Posterior cingulate gyrus (tissue), 11 donors: ENCODE measurements around the gene DNAH2.
A peak's percentile ranks its signal among the peaks of the same experiment; 100 is the strongest.

Experiments
- DNase-seq, 10 donors: peaks; one replicate each; pipeline versions ENCODE4 v3.0.0 to v3.0.0-alpha.2; 2020 to 2021; ENCODE audit warnings: mixed read lengths in 3 of 10
- intact Hi-C: fragments of 100-400 bp; cut with DNase I; formaldehyde crosslinking; loops from one replicate; pipeline ENCODE4 v1.15.1; 2023

DNAH2 gene

GRCh38 chr17:7833011-7833794, 115.7 kb downstream of the DNAH2 start:
- intact Hi-C loops: loop anchor here (5.0 kb wide), 1 partner anchor 91 kb away; no protein-coding TSS in a partner anchor

GRCh38 chr17:7833795-7834541, 116.4 kb downstream of the DNAH2 start, which contains the start of gene KDM6B:
Gene KDM6B (plus strand): TSS chr17:7834217. CDS start chr17:7845555, 11,338 bp downstream.
- DNase-seq: peak; percentile 70 to 99 (median 90)
- intact Hi-C loops: loop anchor here (1.0 to 5.0 kb wide), 3 partner anchors 10 to 92 kb away; no protein-coding TSS in a partner anchor

More at GRCh38 chr17:7833011-7833794, 115.7 kb downstream of the DNAH2 start:
- DNase-seq: peak in 3 of 10 donors; percentile 50 to 68 (median 66)

GRCh38 chr17:7834542-7834956, 117.0 kb downstream of the DNAH2 start:
- intact Hi-C loops: loop anchor here (1.0 to 5.0 kb wide), 3 partner anchors 10 to 92 kb away; no protein-coding TSS in a partner anchor
- peak in 1 of 10 donors; percentile 72 for DNase-seq

GRCh38 chr17:7834957-7835813, 117.6 kb downstream of the DNAH2 start:
- intact Hi-C loops: loop anchor here (1.0 to 5.0 kb wide), 3 partner anchors 9 to 93 kb away; no protein-coding TSS in a partner anchor
- DNase-seq: peak; percentile 95 to 99 (median 97)

GRCh38 chr17:7835814-7836595, 118.5 kb downstream of the DNAH2 start:
- intact Hi-C loops: loop anchor here (2.0 kb wide), 1 partner anchor 15 kb away; no protein-coding TSS in a partner anchor
- DNase-seq: peak; percentile 52 to 95 (median 66)

- DNase-seq: peak in 9 of 10 donors; percentile 43 to 93 (median 72)
- intact Hi-C loops: no loop called here
Measured at GRCh38 chr17:7836596-7837407, 119.3 kb downstream of the DNAH2 start.

- intact Hi-C loops: no loop called here
Measured at GRCh38 chr17:7837408-7838088, 120.0 kb downstream of the DNAH2 start.

GRCh38 chr17:7838090-7839075, 120.8 kb downstream of the DNAH2 start:
- DNase-seq: peak in 2 of 10 donors; percentile 36 to 81
- intact Hi-C loops: no loop called here

More at GRCh38 chr17:7837408-7838088, 120.0 kb downstream of the DNAH2 start:
- DNase-seq: no peak

GRCh38 chr17:7839190-7839875, 121.8 kb downstream of the DNAH2 start:
- intact Hi-C loops: no loop called here
- peak in 2 of 10 donors; percentile 47 to 65 for DNase-seq

GRCh38 chr17:7839876-7840261, 122.3 kb downstream of the DNAH2 start:
- intact Hi-C loops: loop anchor here (5.0 kb wide), 1 partner anchor 92 kb away; the partner anchor contains the start of genes CNTROB and TRAPPC1

GRCh38 chr17:7840441-7840840, 122.9 kb downstream of the DNAH2 start:
- intact Hi-C loops: loop anchor here (5.0 kb wide), 1 partner anchor 92 kb away; the partner anchor contains the start of genes CNTROB and TRAPPC1
- DNase-seq: no peak

More at GRCh38 chr17:7839876-7840261, 122.3 kb downstream of the DNAH2 start:
- DNase-seq: peak in 2 of 10 donors; percentile 55 to 76

- intact Hi-C loops: loop anchor here (5.0 kb wide), 1 partner anchor 91 kb away; the partner anchor contains the start of genes CNTROB and TRAPPC1
Measured at GRCh38 chr17:7840875-7841274, 123.3 kb downstream of the DNAH2 start.

GRCh38 chr17:7841396-7841914, 123.9 kb downstream of the DNAH2 start:
- intact Hi-C loops: loop anchor here (5.0 kb wide), 1 partner anchor 91 kb away; the partner anchor contains the start of genes CNTROB and TRAPPC1
- peak; percentile 71 to 97 (median 82) for DNase-seq

More at GRCh38 chr17:7840875-7841274, 123.3 kb downstream of the DNAH2 start:
- DNase-seq: no peak

- peak; percentile 87 to 98 (median 91) for DNase-seq
- intact Hi-C loops: loop anchor here (5.0 kb wide), 1 partner anchor 90 kb away; the partner anchor contains the start of genes CNTROB and TRAPPC1
Measured at GRCh38 chr17:7841915-7842379, 124.4 kb downstream of the DNAH2 start.
